Measurements from ENCODE around the gene CPPED1. TPM values are rescaled to one million over a fixed set of nuclear protein-coding genes. Genes with fewer than 3 reads are reported as not detected.

Gene CPPED1
- total and polyA plus RNA-seq, 2 experiments from 2014 or later, result 6.2 to 7.3 TPM

DNA sequence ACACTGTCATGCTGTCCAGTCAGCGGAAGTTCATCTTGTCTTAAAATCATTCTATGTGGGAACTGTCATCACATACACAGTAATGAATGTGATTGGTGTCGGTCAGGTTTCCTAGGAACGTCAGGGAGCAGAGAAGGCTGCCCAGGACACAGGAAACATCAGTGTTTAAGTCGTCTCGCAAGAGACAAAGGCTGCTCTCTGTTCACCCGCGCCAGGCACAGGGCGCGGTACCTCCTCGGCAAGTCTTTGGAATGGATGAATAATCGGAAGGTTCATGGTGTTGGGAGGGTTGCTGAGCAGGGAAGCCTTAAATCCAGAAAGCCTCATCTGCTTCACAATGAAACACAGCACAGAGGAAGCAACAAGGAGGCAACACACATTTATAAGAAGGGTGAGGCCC, 148.2 kb downstream of the CPPED1 start:
- H3K4me3 ChIP-seq, result no peak overlapping the region
- peaks cover 4% of the 10 kb centered on the region for H3K27me3 Mint-ChIP-seq (ENCODE audit: insufficient read depth, low read depth, poor library complexity)

More for the DNA sequence above, 148.2 kb downstream of the CPPED1 start:
- no peak overlapping the region for H3K27ac Mint-ChIP-seq
- ATAC-seq, result no peak
- no peaks in the 10 kb centered on the region for H3K36me3 ChIP-seq (ENCODE audit: insufficient read depth)
- H3K79me2 ChIP-seq (replicated peaks; ENCODE audit: insufficient read depth), result no peaks in the 10 kb centered on the region
- no peaks in the 10 kb centered on the region for H3K9me2 ChIP-seq (ENCODE audit: insufficient read depth)
- no peak overlapping the region for H3K27ac ChIP-seq (ENCODE audit: low read depth)
- TF ChIP-seq POLR2AphosphoS5 (IDR thresholded peaks at IDR 0.05; ENCODE audit: low read depth) (no peak), EZH2 (IDR thresholded peaks at IDR 0.05; ENCODE audit: low read depth, unreplicated experiment) (no peak), CREB1 (CRISPR knock-in tag; IDR thresholded peaks at IDR 0.05; ENCODE audit: low read depth) (no peak), STAT1 (IDR thresholded peaks at IDR 0.05; ENCODE audit: unreplicated experiment) (no peak), ZNF114 (CRISPR knock-in tag; IDR thresholded peaks at IDR 0.05) (no peak)
- TF ChIP-seq, protein P1, sequence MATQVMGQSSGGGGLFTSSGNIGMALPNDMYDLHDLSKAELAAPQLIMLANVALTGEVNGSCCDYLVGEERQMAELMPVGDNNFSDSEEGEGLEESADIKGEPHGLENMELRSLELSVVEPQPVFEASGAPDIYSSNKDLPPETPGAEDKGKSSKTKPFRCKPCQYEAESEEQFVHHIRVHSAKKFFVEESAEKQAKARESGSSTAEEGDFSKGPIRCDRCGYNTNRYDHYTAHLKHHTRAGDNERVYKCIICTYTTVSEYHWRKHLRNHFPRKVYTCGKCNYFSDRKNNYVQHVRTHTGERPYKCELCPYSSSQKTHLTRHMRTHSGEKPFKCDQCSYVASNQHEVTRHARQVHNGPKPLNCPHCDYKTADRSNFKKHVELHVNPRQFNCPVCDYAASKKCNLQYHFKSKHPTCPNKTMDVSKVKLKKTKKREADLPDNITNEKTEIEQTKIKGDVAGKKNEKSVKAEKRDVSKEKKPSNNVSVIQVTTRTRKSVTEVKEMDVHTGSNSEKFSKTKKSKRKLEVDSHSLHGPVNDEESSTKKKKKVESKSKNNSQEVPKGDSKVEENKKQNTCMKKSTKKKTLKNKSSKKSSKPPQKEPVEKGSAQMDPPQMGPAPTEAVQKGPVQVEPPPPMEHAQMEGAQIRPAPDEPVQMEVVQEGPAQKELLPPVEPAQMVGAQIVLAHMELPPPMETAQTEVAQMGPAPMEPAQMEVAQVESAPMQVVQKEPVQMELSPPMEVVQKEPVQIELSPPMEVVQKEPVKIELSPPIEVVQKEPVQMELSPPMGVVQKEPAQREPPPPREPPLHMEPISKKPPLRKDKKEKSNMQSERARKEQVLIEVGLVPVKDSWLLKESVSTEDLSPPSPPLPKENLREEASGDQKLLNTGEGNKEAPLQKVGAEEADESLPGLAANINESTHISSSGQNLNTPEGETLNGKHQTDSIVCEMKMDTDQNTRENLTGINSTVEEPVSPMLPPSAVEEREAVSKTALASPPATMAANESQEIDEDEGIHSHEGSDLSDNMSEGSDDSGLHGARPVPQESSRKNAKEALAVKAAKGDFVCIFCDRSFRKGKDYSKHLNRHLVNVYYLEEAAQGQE (IDR thresholded peaks at IDR 0.05; ENCODE audit: unreplicated experiment), result no peak
- TF ChIP-seq, protein P2, sequence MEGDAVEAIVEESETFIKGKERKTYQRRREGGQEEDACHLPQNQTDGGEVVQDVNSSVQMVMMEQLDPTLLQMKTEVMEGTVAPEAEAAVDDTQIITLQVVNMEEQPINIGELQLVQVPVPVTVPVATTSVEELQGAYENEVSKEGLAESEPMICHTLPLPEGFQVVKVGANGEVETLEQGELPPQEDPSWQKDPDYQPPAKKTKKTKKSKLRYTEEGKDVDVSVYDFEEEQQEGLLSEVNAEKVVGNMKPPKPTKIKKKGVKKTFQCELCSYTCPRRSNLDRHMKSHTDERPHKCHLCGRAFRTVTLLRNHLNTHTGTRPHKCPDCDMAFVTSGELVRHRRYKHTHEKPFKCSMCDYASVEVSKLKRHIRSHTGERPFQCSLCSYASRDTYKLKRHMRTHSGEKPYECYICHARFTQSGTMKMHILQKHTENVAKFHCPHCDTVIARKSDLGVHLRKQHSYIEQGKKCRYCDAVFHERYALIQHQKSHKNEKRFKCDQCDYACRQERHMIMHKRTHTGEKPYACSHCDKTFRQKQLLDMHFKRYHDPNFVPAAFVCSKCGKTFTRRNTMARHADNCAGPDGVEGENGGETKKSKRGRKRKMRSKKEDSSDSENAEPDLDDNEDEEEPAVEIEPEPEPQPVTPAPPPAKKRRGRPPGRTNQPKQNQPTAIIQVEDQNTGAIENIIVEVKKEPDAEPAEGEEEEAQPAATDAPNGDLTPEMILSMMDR (conservative IDR thresholded peaks at IDR 0.05; ENCODE audit: low read depth in 2 of 2), result no peak
- TF ChIP-seq, protein P3, sequence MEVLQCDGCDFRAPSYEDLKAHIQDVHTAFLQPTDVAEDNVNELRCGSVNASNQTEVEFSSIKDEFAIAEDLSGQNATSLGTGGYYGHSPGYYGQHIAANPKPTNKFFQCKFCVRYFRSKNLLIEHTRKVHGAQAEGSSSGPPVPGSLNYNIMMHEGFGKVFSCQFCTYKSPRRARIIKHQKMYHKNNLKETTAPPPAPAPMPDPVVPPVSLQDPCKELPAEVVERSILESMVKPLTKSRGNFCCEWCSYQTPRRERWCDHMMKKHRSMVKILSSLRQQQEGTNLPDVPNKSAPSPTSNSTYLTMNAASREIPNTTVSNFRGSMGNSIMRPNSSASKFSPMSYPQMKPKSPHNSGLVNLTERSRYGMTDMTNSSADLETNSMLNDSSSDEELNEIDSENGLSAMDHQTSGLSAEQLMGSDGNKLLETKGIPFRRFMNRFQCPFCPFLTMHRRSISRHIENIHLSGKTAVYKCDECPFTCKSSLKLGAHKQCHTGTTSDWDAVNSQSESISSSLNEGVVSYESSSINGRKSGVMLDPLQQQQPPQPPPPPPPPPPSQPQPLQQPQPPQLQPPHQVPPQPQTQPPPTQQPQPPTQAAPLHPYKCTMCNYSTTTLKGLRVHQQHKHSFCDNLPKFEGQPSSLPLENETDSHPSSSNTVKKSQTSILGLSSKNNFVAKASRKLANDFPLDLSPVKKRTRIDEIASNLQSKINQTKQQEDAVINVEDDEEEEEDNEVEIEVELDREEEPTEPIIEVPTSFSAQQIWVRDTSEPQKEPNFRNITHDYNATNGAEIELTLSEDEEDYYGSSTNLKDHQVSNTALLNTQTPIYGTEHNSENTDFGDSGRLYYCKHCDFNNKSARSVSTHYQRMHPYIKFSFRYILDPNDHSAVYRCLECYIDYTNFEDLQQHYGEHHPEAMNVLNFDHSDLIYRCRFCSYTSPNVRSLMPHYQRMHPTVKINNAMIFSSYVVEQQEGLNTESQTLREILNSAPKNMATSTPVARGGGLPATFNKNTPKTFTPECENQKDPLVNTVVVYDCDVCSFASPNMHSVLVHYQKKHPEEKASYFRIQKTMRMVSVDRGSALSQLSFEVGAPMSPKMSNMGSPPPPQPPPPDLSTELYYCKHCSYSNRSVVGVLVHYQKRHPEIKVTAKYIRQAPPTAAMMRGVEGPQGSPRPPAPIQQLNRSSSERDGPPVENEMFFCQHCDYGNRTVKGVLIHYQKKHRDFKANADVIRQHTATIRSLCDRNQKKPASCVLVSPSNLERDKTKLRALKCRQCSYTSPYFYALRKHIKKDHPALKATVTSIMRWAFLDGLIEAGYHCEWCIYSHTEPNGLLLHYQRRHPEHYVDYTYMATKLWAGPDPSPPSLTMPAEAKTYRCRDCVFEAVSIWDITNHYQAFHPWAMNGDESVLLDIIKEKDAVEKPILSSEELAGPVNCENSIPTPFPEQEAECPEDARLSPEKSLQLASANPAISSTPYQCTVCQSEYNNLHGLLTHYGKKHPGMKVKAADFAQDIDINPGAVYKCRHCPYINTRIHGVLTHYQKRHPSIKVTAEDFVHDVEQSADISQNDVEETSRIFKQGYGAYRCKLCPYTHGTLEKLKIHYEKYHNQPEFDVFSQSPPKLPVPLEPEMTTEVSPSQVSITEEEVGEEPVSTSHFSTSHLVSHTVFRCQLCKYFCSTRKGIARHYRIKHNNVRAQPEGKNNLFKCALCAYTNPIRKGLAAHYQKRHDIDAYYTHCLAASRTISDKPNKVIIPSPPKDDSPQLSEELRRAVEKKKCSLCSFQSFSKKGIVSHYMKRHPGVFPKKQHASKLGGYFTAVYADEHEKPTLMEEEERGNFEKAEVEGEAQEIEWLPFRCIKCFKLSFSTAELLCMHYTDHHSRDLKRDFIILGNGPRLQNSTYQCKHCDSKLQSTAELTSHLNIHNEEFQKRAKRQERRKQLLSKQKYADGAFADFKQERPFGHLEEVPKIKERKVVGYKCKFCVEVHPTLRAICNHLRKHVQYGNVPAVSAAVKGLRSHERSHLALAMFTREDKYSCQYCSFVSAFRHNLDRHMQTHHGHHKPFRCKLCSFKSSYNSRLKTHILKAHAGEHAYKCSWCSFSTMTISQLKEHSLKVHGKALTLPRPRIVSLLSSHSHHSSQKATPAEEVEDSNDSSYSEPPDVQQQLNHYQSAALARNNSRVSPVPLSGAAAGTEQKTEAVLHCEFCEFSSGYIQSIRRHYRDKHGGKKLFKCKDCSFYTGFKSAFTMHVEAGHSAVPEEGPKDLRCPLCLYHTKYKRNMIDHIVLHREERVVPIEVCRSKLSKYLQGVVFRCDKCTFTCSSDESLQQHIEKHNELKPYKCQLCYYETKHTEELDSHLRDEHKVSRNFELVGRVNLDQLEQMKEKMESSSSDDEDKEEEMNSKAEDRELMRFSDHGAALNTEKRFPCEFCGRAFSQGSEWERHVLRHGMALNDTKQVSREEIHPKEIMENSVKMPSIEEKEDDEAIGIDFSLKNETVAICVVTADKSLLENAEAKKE (CRISPR knock-in tag; IDR thresholded peaks at IDR 0.05), result no peak
- TF ChIP-seq, protein P4, sequence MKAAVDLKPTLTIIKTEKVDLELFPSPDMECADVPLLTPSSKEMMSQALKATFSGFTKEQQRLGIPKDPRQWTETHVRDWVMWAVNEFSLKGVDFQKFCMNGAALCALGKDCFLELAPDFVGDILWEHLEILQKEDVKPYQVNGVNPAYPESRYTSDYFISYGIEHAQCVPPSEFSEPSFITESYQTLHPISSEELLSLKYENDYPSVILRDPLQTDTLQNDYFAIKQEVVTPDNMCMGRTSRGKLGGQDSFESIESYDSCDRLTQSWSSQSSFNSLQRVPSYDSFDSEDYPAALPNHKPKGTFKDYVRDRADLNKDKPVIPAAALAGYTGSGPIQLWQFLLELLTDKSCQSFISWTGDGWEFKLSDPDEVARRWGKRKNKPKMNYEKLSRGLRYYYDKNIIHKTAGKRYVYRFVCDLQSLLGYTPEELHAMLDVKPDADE (IDR thresholded peaks at IDR 0.05), result no peak
- H3K9me3 Mint-ChIP-seq, result no peaks in the 10 kb centered on the region; the same call in 2 of the 3 replicates
- no peak for DNase-seq (ENCODE audit: low spot score)
- no peak overlapping the region for H2AFZ ChIP-seq
- no peaks in the 10 kb centered on the region for H3F3A ChIP-seq (replicated peaks; ENCODE audit: low read depth)
- H3K4me1 Mint-ChIP-seq, result no peaks in the 10 kb centered on the region
- H3K36me3 Mint-ChIP-seq (ENCODE audit: low read depth), result no peaks in the 10 kb centered on the region; the same call in 2 of the 3 replicates
- no peaks in the 10 kb centered on the region for H4K20me1 ChIP-seq (replicated peaks; ENCODE audit: insufficient read depth)
- no peaks in the 10 kb centered on the region for H3K4me1 ChIP-seq (ENCODE audit: insufficient read depth)
- H3K4me2 ChIP-seq, result no peak overlapping the region
- H3K27me3 ChIP-seq (ENCODE audit: insufficient read depth), result no peaks in the 10 kb centered on the region
- no peak overlapping the region for H3K4me3 Mint-ChIP-seq

Data from GM23338 (cell line).